Right atrium auricular region (tissue), 2 donors: ENCODE data around the gene TMEM53. TPM values are rescaled to one million over a fixed set of nuclear protein-coding genes. Genes with fewer than 3 reads are reported as not detected.

Experiments used
- DNase-seq: peaks from one replicate; pipeline ENCODE4 v3.0.0-alpha.2; 2019; ENCODE audit warnings: low spot score
- H3K27ac ChIP-seq, 2 donors: fragments of 200-600 bp; sonication (generic); 1 replicate in 1 of 2; 2 replicates in 1 of 2; pipeline ENCODE4 v1.5.1; 2016 to 2019
- H3K27me3 ChIP-seq, 2 donors: fragments of 200-600 bp; sonication (generic); one replicate each; pipeline versions ENCODE4 v1.5.1 to v1.6.0; 2017 to 2019
- H3K36me3 ChIP-seq: fragments of 200-600 bp; sonication (generic); one replicate; pipeline ENCODE4 v1.5.1; 2016
- H3K4me1 ChIP-seq, 2 donors: fragments of 200-600 bp; sonication (generic); one replicate each; pipeline versions ENCODE4 v1.5.1 to v1.6.0; 2017 to 2019
- H3K4me3 ChIP-seq, 2 donors: fragments of 200-600 bp; sonication (generic); 1 replicate in 1 of 2; 2 replicates in 1 of 2; pipeline ENCODE4 v1.5.1; 2017 to 2019; ENCODE audit warnings: mild to moderate bottlenecking in 1 of 2, moderate library complexity in 1 of 2
- H3K9me3 ChIP-seq, 2 donors: fragments of 200-600 bp; sonication (generic); one replicate each; pipeline ENCODE4 v1.5.1; 2019
- total RNA-seq, 2 donors: library from RNA; depleted of rRNA; stranded (reverse); fragments of >200 nt; gene quantifications; one replicate each; pipeline ENCODE4 v1.1.0, GENCODE V29; 2016
- TF ChIP-seq, protein P1 (sequence below), 2 donors: fragments of 200-600 bp; sonication (generic); IDR thresholded peaks; one replicate each; pipeline ENCODE4 v1.5.1; 2019; ENCODE audit warnings: antibody characterized with exemption in 2 of 2

The TMEM53 gene
- total RNA-seq, 2 donors from 2014 or later, result 8.3 to 13.1 TPM

DNA sequence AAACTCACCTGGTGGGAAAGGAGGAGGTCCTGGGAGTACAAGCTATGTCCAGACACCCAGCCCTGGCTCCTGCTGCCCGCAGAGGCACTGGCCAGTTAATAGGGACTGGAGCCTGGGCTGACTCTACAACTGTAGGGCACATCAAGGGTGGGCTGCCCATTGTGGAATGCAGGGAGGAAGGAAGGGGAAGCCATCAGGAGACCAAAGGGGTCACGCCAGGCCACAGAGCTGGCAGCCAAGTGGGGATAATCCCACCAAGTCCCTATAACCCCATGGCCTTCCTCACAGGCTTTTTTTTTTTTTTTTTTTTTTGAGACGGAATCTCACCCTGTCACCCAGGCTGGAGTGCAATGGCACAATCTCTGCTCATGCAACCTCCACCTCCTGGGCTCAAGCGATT is 14.7 kb downstream of the TMEM53 start:
- Histone ChIP-seq H3K27ac (peak overlapping the region; percentile 34 to 61), H3K4me3 (no peak overlapping the region), H3K9me3 (no peaks in the 10 kb centered on the region), H3K36me3 (no peaks in the 10 kb centered on the region), H3K4me1 (peaks cover 0 to 4% of the 10 kb centered on the region in 2 donors), H3K27me3 (no peaks in the 10 kb centered on the region)
- no peak for DNase-seq
- TF ChIP-seq, protein P1, sequence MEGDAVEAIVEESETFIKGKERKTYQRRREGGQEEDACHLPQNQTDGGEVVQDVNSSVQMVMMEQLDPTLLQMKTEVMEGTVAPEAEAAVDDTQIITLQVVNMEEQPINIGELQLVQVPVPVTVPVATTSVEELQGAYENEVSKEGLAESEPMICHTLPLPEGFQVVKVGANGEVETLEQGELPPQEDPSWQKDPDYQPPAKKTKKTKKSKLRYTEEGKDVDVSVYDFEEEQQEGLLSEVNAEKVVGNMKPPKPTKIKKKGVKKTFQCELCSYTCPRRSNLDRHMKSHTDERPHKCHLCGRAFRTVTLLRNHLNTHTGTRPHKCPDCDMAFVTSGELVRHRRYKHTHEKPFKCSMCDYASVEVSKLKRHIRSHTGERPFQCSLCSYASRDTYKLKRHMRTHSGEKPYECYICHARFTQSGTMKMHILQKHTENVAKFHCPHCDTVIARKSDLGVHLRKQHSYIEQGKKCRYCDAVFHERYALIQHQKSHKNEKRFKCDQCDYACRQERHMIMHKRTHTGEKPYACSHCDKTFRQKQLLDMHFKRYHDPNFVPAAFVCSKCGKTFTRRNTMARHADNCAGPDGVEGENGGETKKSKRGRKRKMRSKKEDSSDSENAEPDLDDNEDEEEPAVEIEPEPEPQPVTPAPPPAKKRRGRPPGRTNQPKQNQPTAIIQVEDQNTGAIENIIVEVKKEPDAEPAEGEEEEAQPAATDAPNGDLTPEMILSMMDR (IDR thresholded peaks at IDR 0.05), result no peak

- TF ChIP-seq, protein P1 (IDR thresholded peaks at IDR 0.05), result peak; percentile 45 to 71
- Histone ChIP-seq H3K36me3 (peaks cover 7% of the 10 kb centered on the region), H3K9me3 (no peaks in the 10 kb centered on the region), H3K4me1 (peaks cover 0 to 4% of the 10 kb centered on the region in 2 donors), H3K27me3 (no peaks in the 10 kb centered on the region), H3K27ac (no peak overlapping the region), H3K4me3 (no peak overlapping the region)
- DNase-seq, result no peak
These were observed 18.7 kb downstream of the TMEM53 start for GRCh38 chr1:44655609-44656008.

DNA sequence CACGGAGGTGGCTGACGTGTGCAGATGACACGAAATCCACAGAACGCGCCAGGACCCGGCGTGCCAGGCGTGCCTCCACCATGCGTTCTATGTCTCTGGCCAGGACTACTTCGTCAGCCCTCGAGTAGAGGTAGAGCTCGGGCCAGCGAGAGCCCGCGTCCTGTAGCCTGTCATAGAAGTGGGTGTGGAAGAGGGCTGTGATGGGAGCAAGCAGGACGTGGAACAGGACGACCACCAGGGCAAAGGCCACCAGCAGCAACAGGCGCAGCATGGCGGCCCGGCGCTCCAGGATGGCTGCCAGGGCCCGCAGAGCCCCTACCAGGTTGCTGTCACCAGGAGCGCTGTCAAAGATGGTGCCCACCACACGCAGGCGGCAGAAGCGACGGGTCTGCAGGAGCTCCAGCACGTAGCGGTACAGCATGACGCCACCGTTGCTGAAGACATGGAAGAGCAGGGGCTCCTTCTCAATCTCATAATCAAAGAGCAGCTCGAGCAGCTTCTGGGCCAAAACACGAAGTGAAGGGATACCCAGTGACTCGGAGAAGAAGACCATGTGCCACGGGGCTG is 19.6 kb downstream of the TMEM53 start:
- H3K27me3 ChIP-seq, result no peaks in the 10 kb centered on the region
- H3K9me3 ChIP-seq, result no peaks in the 10 kb centered on the region
- peaks cover 16% of the 10 kb centered on the region for H3K36me3 ChIP-seq
- H3K4me3 ChIP-seq, result no peak overlapping the region
- no peak for DNase-seq
- TF ChIP-seq, protein P1 (IDR thresholded peaks at IDR 0.05), result no peak
- no peak overlapping the region for H3K27ac ChIP-seq
- H3K4me1 ChIP-seq, result no peaks in the 10 kb centered on the region

GRCh38 chr1:44653107-44653964 is 20.9 kb downstream of the TMEM53 start:
- Histone ChIP-seq H3K9me3 (no peaks in the 10 kb centered on the region), H3K4me1 (no peaks in the 10 kb centered on the region), H3K4me3 (no peak overlapping the region), H3K27ac (no peak overlapping the region), H3K27me3 (no peaks in the 10 kb centered on the region), H3K36me3 (peaks cover 30% of the 10 kb centered on the region)
- TF ChIP-seq, protein P1 (IDR thresholded peaks at IDR 0.05), result peak in 1 of 2 donors; percentile 43
- no peak for DNase-seq

- H3K4me1 ChIP-seq, result no peaks in the 10 kb centered on the region
- no peaks in the 10 kb centered on the region for H3K9me3 ChIP-seq
- no peak overlapping the region for H3K27ac ChIP-seq
- H3K27me3 ChIP-seq, result no peaks in the 10 kb centered on the region
- no peak overlapping the region for H3K4me3 ChIP-seq
- H3K36me3 ChIP-seq, result peaks cover 31% of the 10 kb centered on the region
- peak; percentile 86 for DNase-seq
- TF ChIP-seq, protein P1 (IDR thresholded peaks at IDR 0.05), result peak; percentile 96 to 97
These were observed 21.7 kb downstream of the TMEM53 start for GRCh38 chr1:44652445-44653106.
